ENCODE data around the gene CACNA1S.

The CACNA1S gene

GRCh38 chr1:201059871-201060555, 52.2 kb downstream of the CACNA1S start:
- DNase-seq = no peak

DNA sequence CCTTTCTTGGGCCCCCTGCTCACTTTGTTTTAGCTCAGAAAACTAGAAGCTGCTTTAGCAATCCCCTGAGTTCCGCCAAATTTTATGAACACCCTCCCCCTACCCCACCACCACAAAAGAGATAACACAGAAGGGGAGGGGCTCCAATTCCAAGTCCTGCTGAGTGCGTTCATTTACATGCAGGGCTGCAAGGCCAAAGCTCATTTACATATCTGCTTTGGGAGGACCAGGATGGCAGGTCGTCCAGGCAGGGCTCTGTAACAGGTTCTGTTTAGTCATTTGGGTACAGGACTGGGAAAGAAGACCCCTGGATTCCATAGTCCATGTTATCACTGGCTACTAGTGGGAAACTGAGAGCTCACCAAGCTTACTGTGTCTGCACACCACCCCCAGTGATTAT, 52.8 kb downstream of the CACNA1S start:
- DNase-seq = no peak

- DNase-seq = no peak
These were observed 58.1 kb downstream of the CACNA1S start for GRCh38 chr1:201054091-201054543.

GRCh38 chr1:201053155-201053860, 58.9 kb downstream of the CACNA1S start:
- DNase-seq = no peak

DNA sequence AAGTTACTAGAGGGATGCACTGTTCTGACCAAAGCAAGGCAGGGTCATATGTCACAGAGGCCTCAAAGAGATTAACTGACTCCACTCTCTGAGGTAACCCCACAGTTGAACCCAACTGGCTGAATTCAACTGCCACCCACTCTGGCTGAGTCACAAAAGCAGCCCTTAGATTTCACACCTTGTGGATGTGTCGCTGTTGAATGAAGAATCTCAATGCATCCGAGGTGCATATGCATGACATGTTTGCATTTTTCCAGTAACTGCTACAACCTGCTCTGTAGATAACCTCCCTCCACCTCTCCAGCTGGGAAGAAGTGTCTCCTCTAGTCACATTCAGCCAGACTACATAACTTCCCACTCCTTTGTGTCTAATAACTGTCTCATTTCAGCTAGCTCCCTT, 60.8 kb downstream of the CACNA1S start:
- no peak for DNase-seq

DNA sequence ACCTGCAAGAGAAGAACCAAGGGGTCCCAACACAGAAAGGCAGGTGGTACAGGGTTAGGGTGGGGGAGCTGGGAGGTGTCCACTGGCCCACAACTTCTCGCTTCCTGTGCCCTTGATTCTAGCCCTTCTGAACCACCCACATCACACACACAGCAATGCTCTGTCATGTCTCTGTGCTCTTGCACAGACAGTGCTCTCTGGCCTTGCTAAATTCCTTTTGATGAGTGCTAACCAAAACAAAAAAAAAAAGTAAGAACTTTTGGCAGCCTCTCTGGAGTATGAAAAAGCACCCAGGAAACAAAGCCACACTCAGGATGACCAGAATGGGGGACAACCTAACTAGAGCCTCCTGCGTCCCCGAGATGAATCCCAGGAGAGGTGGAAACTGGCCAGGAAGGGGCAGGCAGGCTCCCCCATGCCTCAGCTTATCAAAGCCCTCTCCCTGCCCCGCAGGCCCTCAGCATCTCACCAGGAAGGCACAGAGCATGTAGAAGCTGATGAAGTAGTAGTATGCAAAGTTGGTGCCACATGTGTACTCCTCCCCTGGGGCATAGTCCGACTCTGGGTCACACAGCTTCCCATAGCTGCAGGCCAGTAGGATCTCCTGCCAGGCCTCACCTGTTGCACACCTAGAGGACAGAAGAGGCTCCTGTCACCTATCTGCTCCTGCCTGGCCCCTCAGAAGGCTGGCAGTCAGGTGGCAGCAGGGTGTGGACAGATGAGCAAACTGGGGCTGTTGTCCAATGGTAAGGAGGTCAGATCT, 61.5 kb downstream of the CACNA1S start:
- DNase-seq = no peak

DNA sequence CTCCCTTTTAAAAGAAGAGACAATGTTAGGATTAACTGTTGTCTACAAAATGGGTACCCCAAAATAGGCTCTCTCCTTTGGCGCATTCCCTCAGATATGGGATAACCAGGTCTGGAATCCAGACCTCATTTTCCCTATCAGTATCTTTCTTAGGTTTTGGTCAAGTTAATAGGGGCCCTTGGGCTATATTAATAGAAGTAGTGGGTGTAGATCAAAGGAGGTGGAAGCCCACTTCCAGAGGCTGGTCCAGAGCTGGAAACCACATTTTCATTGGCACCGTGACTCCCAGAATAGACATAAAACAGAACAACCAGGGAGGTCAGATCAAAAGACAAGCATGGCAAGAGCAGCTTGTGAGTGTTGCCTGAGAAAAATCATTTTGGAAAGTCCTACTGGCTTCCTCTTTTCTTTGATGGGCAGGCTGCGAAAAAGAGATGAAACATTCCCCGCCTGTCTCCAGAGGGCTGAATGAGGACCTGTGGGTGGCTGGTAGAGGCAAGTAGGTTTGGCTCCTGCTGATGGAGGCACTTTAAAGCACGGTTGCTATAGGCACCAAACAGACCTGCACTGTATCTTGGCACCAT, 62.9 kb downstream of the CACNA1S start:
- no peak for DNase-seq

- no peak for DNase-seq
These were observed 63.7 kb downstream of the CACNA1S start for GRCh38 chr1:201048521-201048920.

- DNase-seq = no peak
These were observed 68.1 kb downstream of the CACNA1S start for GRCh38 chr1:201044119-201044518.

DNA sequence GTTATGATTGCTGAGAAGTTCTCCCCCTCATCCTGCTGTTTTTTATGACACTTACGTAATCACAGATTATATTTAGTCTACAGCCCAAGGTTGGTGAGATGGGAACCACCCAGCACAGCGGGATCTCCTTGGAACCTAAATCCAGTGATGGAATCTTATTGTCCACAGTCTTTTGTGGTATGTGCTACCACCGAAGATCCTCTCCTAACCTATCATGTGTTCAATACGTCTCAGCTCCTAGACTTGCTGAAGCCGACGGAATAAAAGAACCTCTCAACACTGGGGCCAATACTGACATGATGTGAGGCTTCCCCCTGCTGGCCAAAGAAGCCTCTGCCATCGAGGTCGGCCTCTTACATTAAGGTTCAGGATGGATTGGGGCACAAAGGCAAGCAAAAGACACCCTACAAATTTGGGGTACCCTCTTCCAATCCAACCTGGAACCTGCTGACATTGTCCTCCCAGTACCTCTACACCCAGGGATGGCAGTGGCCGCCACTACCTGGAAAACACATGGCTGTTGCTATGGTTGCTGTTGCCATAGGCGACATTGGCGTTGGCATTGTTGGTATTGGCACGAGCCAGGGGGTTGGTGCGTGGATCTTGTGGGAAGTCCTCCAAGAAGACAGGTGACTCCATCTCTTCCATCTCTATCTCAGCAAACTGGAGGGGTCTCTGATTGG, 69.3 kb downstream of the CACNA1S start:
- DNase-seq = peak; percentile 57

DNA sequence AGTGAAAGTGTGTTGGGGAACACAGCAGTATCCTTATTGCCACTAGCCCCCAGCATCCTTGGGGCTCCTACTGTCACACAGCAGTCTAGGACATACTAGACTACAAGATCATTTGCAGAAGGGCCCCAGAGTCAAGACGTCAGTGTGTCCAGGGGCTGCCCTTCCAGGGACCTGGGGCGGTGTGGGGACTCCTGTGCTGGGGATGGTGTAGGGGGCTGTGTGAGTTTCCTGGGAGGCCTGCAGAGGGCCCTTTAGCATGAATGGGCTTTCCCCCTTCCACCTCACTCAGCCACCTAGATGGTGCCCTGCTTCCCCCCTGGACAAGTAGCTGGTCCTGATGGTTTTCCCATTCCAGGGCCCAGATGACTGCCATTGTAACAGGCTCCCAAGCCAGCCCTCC, 71.2 kb downstream of the CACNA1S start:
- no peak for DNase-seq

- DNase-seq = no peak
These were observed 72.3 kb downstream of the CACNA1S start for GRCh38 chr1:201039876-201040275.

GRCh38 chr1:201039418-201039817, 72.8 kb downstream of the CACNA1S start:
- DNase-seq = no peak

DNA sequence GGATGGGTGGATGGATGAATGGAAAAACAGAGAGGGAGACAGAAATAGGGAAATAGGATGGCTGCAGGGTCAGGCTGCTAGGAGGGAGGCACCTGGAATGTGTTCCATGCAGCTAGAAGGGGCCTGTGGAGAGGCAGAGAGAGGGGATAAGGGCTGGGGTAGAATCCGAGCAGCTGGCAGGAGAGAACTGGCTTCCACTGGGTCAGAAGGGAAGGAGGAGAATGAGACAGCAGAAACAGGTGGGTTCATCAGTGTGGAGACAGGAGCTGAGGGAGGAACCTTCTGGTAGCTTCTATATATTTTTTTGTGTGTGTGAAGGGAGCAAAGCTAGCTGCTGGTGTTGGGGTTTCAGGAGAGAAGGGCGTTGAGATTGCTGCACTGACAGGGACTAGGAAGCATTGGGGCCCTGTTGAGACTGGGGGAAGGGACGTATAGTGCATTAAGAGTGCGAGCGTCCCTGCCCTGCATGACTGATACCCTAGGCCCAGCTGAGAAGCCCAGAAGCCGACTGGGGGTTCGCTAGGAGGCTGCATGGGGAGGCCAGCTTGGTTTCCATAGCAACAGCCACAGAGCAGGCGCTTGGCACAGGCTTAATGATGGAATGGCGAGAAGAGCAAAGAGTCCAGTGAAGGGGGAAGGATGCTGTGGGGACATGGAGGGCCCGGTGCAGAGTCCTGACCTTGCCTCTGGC, 73.9 kb downstream of the CACNA1S start:
- no peak for DNase-seq

- no peak for DNase-seq
These were observed 75.9 kb downstream of the CACNA1S start for GRCh38 chr1:201036188-201036842.

- DNase-seq = no peak
These were observed 77.6 kb downstream of the CACNA1S start for GRCh38 chr1:201034671-201035070.

- no peak for DNase-seq
These were observed 79.8 kb downstream of the CACNA1S start for GRCh38 chr1:201032408-201032807.

- DNase-seq = no peak
These were observed 83.8 kb downstream of the CACNA1S start for GRCh38 chr1:201028461-201028889.

DNA sequence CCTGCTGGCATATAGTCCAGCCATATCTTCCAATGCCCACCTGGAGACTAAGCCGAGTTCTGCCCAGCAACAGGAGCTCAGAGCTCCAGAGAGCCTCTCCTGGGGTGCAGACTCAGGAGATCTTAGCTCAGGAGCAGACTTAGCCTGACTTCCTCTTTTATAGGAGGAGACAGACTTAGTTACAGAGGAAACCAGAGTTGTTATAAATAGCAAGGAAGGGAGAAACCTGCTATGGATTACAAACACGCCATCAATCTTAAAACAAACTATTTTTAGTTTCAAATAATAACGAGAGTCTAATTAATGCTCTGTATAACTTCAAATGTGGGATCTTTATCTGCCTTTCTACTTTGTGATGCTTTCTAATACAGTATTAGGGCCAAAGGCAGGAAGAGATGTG, 85.4 kb downstream of the CACNA1S start:
- no peak for DNase-seq

- DNase-seq = no peak
These were observed 86.0 kb downstream of the CACNA1S start for GRCh38 chr1:201026234-201026633.

- DNase-seq = no peak
These were observed 86.6 kb downstream of the CACNA1S start for GRCh38 chr1:201025571-201026002.

GRCh38 chr1:201024625-201024998, 87.6 kb downstream of the CACNA1S start:
- DNase-seq = no peak
